Activated B cell treated with CpG ODN at 0.5 μM for 24 hours (primary cell): ENCODE results near the gene TEX29. TPM values are rescaled to one million over a fixed set of nuclear protein-coding genes. Genes with fewer than 3 reads are reported as not detected.

ENCODE experiments used
- ATAC-seq: fragments of 200-7000 bp; cut with Tn5 transposase; one replicate; pipeline ENCODE4 v1.10.0; 2021; ENCODE audit warnings: low read depth, mild to moderate bottlenecking, moderate library complexity
- CTCF ChIA-PET: fragments of 350-600 bp; sonication (Branson Sonifier 250); formaldehyde crosslinking; loops from one replicate; lab custom pipeline; 2021; ENCODE audit warnings: antibody characterized with exemption; lab: Charles Lee
- POLR2A ChIA-PET: fragments of 350-600 bp; sonication (Branson Sonifier 250); formaldehyde crosslinking; loops from one replicate; lab custom pipeline; 2021; ENCODE audit warnings: antibody characterized with exemption; lab: Charles Lee
- DNase-seq: peaks from one replicate; pipeline ENCODE4 v3.0.0; 2022
- H3K27ac Mint-ChIP-seq: one replicate; pipeline ENCODE4 v1.8.0; 2020; ENCODE audit warnings: mixed read lengths
- H3K27me3 Mint-ChIP-seq: one replicate; pipeline ENCODE4 v1.8.0; 2021; ENCODE audit warnings: mixed read lengths
- H3K36me3 Mint-ChIP-seq: one replicate; pipeline ENCODE4 v1.8.0; 2021; ENCODE audit warnings: low read depth, mixed read lengths
- H3K4me1 Mint-ChIP-seq: one replicate; pipeline ENCODE4 v1.8.0; 2021; ENCODE audit warnings: mixed read lengths
- H3K4me3 Mint-ChIP-seq: one replicate; pipeline ENCODE4 v1.8.0; 2020; ENCODE audit warnings: mild to moderate bottlenecking, mixed read lengths
- H3K9me3 Mint-ChIP-seq: one replicate; pipeline ENCODE4 v1.8.0; 2020; ENCODE audit warnings: mixed read lengths
- intact Hi-C: fragments of 100-400 bp; cut with micrococcal nuclease; formaldehyde crosslinking; loops from one replicate; pipeline ENCODE4 v1.15.1; 2024
- total RNA-seq: library from RNA; stranded (reverse); gene quantifications from 2 replicates; pipeline ENCODE4 v1.2.3, GENCODE V29; 2022
- TF ChIP-seq, protein P1 (sequence below): fragments of 200-600 bp; IDR thresholded peaks from one replicate; pipeline ENCODE4 v1.8.0; 2022; ENCODE audit warnings: antibody characterized with exemption, mild to moderate bottlenecking

The TEX29 gene
- total RNA-seq, 1 donor from 2014 or later: 0.35 TPM

DNA sequence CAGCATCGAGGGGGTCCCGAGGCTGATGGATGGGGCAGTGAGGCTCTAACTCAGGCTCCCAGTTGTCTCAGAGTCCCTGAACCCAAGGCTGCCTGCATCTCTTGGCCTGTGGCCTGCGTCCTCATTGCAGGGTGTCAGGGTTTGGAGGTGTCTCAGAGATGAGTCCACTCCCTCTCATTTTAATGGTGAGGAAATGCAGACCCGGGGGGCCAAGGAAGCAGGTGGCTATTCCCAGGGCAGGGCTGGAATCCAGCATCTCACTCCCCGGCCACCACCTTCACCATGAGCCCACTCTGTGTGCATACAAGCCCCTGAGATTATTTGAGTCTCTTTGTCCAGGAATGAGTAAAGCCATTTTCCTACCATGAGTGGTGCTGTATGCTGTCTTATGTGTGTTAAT lies 21.4 kb downstream of the TEX29 start:
- H3K9me3 Mint-ChIP-seq: no peaks in the 10 kb centered on the region
- intact Hi-C loops: no loop called here
- ChIA-PET POLR2A (no interaction called here), CTCF (no interaction called here)
- H3K27ac Mint-ChIP-seq: no peak overlapping the region
- H3K4me1 Mint-ChIP-seq: no peaks in the 10 kb centered on the region
- no peak for DNase-seq
- peaks cover 4% of the 10 kb centered on the region for H3K36me3 Mint-ChIP-seq
- no peak for ATAC-seq
- TF ChIP-seq, protein P1, sequence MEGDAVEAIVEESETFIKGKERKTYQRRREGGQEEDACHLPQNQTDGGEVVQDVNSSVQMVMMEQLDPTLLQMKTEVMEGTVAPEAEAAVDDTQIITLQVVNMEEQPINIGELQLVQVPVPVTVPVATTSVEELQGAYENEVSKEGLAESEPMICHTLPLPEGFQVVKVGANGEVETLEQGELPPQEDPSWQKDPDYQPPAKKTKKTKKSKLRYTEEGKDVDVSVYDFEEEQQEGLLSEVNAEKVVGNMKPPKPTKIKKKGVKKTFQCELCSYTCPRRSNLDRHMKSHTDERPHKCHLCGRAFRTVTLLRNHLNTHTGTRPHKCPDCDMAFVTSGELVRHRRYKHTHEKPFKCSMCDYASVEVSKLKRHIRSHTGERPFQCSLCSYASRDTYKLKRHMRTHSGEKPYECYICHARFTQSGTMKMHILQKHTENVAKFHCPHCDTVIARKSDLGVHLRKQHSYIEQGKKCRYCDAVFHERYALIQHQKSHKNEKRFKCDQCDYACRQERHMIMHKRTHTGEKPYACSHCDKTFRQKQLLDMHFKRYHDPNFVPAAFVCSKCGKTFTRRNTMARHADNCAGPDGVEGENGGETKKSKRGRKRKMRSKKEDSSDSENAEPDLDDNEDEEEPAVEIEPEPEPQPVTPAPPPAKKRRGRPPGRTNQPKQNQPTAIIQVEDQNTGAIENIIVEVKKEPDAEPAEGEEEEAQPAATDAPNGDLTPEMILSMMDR: no peak
- H3K27me3 Mint-ChIP-seq: no peaks in the 10 kb centered on the region
- H3K4me3 Mint-ChIP-seq: no peak overlapping the region

DNA sequence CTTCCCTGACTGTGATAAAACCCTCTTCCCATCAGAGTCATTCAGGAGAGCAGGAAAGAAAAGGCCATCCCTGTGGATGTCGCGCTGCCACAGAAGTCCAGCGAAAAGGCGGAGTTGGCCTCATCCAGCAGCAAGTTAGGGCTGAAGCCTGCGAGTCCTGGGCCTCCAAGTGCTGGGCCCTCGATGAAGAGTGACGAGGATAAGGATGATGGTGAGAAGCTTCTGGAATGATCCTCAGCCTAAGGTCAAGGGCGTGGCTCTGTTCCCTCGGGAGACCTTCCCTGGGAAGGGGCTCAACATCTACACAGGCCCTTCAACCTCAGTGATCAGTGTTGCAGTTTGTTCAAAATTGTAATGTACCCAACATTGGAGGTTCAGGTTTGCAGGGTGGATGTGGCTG lies 22.3 kb downstream of the TEX29 start:
- DNase-seq (no peak), ATAC-seq (no peak)
- H3K4me3 Mint-ChIP-seq: no peak overlapping the region
- H3K36me3 Mint-ChIP-seq: peaks cover 1% of the 10 kb centered on the region
- CTCF ChIA-PET: no interaction called here
- H3K27ac Mint-ChIP-seq: no peak overlapping the region
- H3K4me1 Mint-ChIP-seq: no peaks in the 10 kb centered on the region
- no peaks in the 10 kb centered on the region for H3K9me3 Mint-ChIP-seq
- TF ChIP-seq, protein P1: no peak
- POLR2A ChIA-PET: no interaction called here
- intact Hi-C loops: no loop called here
- no peaks in the 10 kb centered on the region for H3K27me3 Mint-ChIP-seq

DNA sequence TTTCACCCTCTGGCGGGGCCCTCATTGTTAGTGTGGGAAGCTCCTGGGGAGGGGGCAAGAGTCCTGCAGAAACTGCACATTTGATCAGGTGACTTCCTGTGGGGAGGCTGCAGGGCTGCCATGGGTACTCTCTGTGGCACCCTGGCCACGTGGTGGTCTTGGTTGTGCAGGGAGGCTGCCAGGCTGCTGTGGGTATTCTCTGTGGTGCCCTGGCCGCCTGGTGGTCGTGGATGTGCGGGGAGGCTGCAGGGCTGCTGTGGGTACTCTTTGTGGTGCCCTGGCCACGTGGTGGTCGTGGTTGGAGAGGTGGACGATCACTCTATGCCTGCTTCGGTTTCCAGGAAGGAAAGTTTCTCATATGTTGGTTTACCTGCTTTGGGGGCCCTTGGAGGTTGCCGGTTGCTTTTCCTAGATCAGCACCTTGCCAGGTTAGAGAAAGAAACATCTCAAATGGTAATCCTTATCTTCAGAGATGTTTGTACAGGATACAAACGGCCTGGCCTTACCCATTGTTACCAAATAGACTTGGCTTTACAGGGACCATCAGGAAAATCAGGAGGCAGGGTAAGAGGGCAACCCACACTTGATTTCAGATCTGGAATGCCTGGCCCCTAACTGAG lies 22.9 kb downstream of the TEX29 start:
- H3K4me3 Mint-ChIP-seq: no peak overlapping the region
- DNase-seq (no peak), ATAC-seq (no peak)
- H3K27me3 Mint-ChIP-seq: no peaks in the 10 kb centered on the region
- TF ChIP-seq, protein P1: no peak
- H3K4me1 Mint-ChIP-seq: no peaks in the 10 kb centered on the region
- H3K9me3 Mint-ChIP-seq: no peaks in the 10 kb centered on the region
- peaks cover 1% of the 10 kb centered on the region for H3K36me3 Mint-ChIP-seq
- H3K27ac Mint-ChIP-seq: no peak overlapping the region
- intact Hi-C loops: no loop called here
- POLR2A ChIA-PET: no interaction called here
- CTCF ChIA-PET: no interaction called here

DNA sequence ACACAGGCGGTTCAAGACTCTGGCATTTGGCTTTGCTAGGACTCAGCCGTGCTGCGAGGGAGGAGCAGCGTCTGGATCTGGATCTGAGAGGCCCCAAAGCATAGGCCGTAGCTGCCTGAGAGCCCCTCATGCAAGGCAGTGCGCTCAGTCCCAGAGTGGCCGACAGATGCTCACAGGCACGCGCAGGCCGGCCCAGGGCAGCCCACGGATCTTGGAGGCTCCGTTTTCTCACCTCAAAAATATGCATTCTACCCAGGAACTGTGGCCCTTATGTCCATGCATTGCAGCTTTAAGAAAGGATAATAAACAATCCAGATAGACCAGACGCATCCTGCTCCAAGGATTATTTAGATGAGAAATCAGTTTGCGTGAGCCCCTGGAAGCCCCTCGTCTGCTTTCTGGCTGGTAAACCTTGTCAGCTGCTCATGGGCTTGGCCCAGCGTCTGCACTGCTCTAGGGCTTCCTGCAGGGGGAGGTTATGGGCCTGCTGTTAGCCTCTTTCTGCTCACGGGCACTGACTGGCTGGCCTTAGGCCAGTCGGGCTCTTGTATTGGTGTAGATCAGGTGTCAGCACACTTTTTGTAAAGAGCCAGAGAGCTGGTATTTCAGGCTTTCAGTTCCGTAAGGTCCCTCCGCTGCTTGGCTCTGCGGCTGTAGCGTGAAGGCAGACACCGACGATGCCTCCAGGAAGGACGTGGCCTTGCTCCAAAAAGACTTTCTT lies 24.2 kb downstream of the TEX29 start:
- ChIA-PET CTCF (no interaction called here), POLR2A (no interaction called here)
- no peak overlapping the region for H3K4me3 Mint-ChIP-seq
- intact Hi-C loops: no loop called here
- DNase-seq (no peak), ATAC-seq (no peak)
- H3K36me3 Mint-ChIP-seq: peaks cover 1% of the 10 kb centered on the region
- H3K4me1 Mint-ChIP-seq: no peaks in the 10 kb centered on the region
- H3K27ac Mint-ChIP-seq: no peak overlapping the region
- peaks cover 3% of the 10 kb centered on the region for H3K27me3 Mint-ChIP-seq
- no peaks in the 10 kb centered on the region for H3K9me3 Mint-ChIP-seq
- TF ChIP-seq, protein P1: no peak

DNA sequence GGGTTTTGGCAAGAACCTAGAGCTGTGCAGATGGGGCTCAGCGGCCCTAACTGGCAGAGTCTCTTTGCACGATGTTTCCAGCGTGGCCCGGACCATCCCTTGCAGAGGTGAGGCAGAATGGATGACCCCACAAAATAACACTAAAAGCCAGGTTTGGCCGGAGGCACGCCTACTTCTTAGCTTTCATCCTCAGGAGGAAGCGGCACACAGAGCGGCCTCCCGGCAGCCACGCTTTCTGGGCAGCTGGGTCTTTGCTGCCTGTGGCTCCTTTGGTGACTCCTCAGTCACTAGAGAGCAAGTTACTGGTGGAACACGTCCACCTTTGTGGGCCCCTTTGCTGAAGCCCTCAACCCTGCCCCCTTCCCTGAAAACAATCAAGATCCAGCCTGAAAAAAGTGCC lies 25.2 kb downstream of the TEX29 start:
- intact Hi-C loops: no loop called here
- no peak for ATAC-seq
- H3K27me3 Mint-ChIP-seq: peaks cover 3% of the 10 kb centered on the region
- no peaks in the 10 kb centered on the region for H3K36me3 Mint-ChIP-seq
- H3K27ac Mint-ChIP-seq: no peak overlapping the region
- CTCF ChIA-PET: no interaction called here
- TF ChIP-seq, protein P1: no peak
- no peaks in the 10 kb centered on the region for H3K9me3 Mint-ChIP-seq
- no peaks in the 10 kb centered on the region for H3K4me1 Mint-ChIP-seq
- no peak for DNase-seq
- POLR2A ChIA-PET: no interaction called here
- H3K4me3 Mint-ChIP-seq: no peak overlapping the region
